HG03064 (cell line): ENCODE data around the gene BPIFA3.
"Not testable (repeated sequence)": the region's sequence is repeated elsewhere in the genome, so short reads cannot be mapped to it uniquely, and the experiment has no call there.

ENCODE experiments used
- ATAC-seq: cut with Tn5 transposase; IDR thresholded peaks from one replicate; pipeline ENCODE4 v1.9.1; 2021; ENCODE audit warnings: low read depth; ENCODE audit not compliant: unreplicated experiment

BPIFA3 gene

GRCh38 chr20:33217052-33217451 is at the start of gene BPIFA3:
BPIFA3 (plus strand) TSS chr20:33217352; CDS start chr20:33217537, 185 bp downstream.
- ATAC-seq = no peak

- ATAC-seq = no peak
These were observed 49.3 kb upstream of the BPIFA3 start, which contains the start of gene BPIFA2 for GRCh38 chr20:33167859-33168258. BPIFA2 (plus strand) TSS chr20:33168159; CDS start chr20:33169146, 987 bp downstream.

- ATAC-seq = no peak
These were observed 47.9 kb upstream of the BPIFA3 start for GRCh38 chr20:33169176-33169794.

GRCh38 chr20:33172781-33173180 is 44.4 kb upstream of the BPIFA3 start:
- ATAC-seq = no peak

- no peak for ATAC-seq
These were observed 42.0 kb upstream of the BPIFA3 start for GRCh38 chr20:33175123-33175522.

GRCh38 chr20:33176101-33176500 is 41.1 kb upstream of the BPIFA3 start:
- ATAC-seq = no peak

- ATAC-seq = no peak
These were observed 39.3 kb upstream of the BPIFA3 start for GRCh38 chr20:33177866-33178265.

GRCh38 chr20:33178726-33179125 is 38.4 kb upstream of the BPIFA3 start:
- no peak for ATAC-seq

GRCh38 chr20:33180169-33180568 is 37.0 kb upstream of the BPIFA3 start:
- no peak for ATAC-seq

- ATAC-seq = no peak
These were observed 35.6 kb upstream of the BPIFA3 start for GRCh38 chr20:33181482-33182093.

GRCh38 chr20:33183312-33183711 is 33.8 kb upstream of the BPIFA3 start:
- no peak for ATAC-seq

GRCh38 chr20:33185031-33185590 is 32.0 kb upstream of the BPIFA3 start:
- not testable (repeated sequence) for ATAC-seq

GRCh38 chr20:33187491-33187890 is 29.7 kb upstream of the BPIFA3 start:
- ATAC-seq = no peak

- no peak for ATAC-seq
These were observed 28.7 kb upstream of the BPIFA3 start for GRCh38 chr20:33188421-33188820.

- no peak for ATAC-seq
These were observed 25.7 kb upstream of the BPIFA3 start for GRCh38 chr20:33191484-33191883.

- ATAC-seq = no peak
These were observed 25.2 kb upstream of the BPIFA3 start for GRCh38 chr20:33191955-33192354.

- no peak for ATAC-seq
These were observed 24.1 kb upstream of the BPIFA3 start for GRCh38 chr20:33192912-33193501.

- ATAC-seq = no peak
These were observed 18.1 kb upstream of the BPIFA3 start for GRCh38 chr20:33199026-33199425.

GRCh38 chr20:33202451-33202850 is 14.7 kb upstream of the BPIFA3 start:
- ATAC-seq = no peak

- ATAC-seq = no peak
These were observed 13.7 kb upstream of the BPIFA3 start for GRCh38 chr20:33203444-33203843.

GRCh38 chr20:33209789-33210188 is 7.4 kb upstream of the BPIFA3 start:
- no peak for ATAC-seq

GRCh38 chr20:33210371-33210770 is 6.8 kb upstream of the BPIFA3 start:
- ATAC-seq = no peak
